Smooth muscle cell (in vitro differentiated cells): Measurements from ENCODE around the gene RPL10. TPM values are rescaled to one million over a fixed set of nuclear protein-coding genes. Genes with fewer than 3 reads are reported as not detected.

Experiments
- DNase-seq: peaks from one replicate; lab custom pipeline; 2025; ENCODE audit not compliant: unreplicated experiment; lab: John Stamatoyannopoulos, UW
- H2AFZ ChIP-seq: fragments of 200-600 bp; sonication (generic); 2 replicates; pipeline ENCODE4 v1.6.0; 2016; ENCODE audit warnings: antibody characterized with exemption, low read depth, mild to moderate bottlenecking
- H3F3A ChIP-seq: fragments of 200-600 bp; sonication (generic); 2 replicates; pipeline ENCODE4 v1.6.0; 2017; ENCODE audit warnings: antibody characterized with exemption, low read depth
- H3K27ac ChIP-seq: fragments of 200-600 bp; sonication (generic); 2 replicates; pipeline ENCODE4 v1.5.1; 2016; ENCODE audit warnings: low read depth, mild to moderate bottlenecking
- H3K27me3 ChIP-seq: fragments of 200-600 bp; sonication (generic); 2 replicates; pipeline ENCODE4 v1.6.1; 2016; ENCODE audit warnings: low read depth, mild to moderate bottlenecking
- H3K36me3 ChIP-seq: fragments of 200-600 bp; sonication (generic); 2 replicates; pipeline ENCODE4 v1.5.1; 2016; ENCODE audit warnings: low read depth
- H3K4me1 ChIP-seq: fragments of 200-600 bp; sonication (generic); 2 replicates; pipeline ENCODE4 v1.5.1; 2016; ENCODE audit warnings: low read depth
- H3K4me2 ChIP-seq: fragments of 200-600 bp; sonication (generic); 2 replicates; pipeline ENCODE4 v1.6.0; 2016; ENCODE audit warnings: mild to moderate bottlenecking
- H3K4me3 ChIP-seq: fragments of 200-600 bp; sonication (generic); 2 replicates; pipeline ENCODE4 v1.5.1; 2016; ENCODE audit warnings: mild to moderate bottlenecking
- H3K79me2 ChIP-seq: fragments of 200-600 bp; sonication (generic); 2 replicates; pipeline ENCODE4 v1.6.0; 2016; ENCODE audit warnings: low read depth, mild to moderate bottlenecking
- H3K9ac ChIP-seq: fragments of 200-600 bp; sonication (generic); 2 replicates; pipeline ENCODE4 v1.6.0; 2016; ENCODE audit warnings: low read depth
- H3K9me3 ChIP-seq: fragments of 200-600 bp; sonication (generic); replicated peaks from 2 replicates; pipeline ENCODE4 v1.5.1; 2016; ENCODE audit warnings: low read depth
- H4K20me1 ChIP-seq: fragments of 200-600 bp; sonication (generic); 2 replicates; pipeline ENCODE4 v1.6.0; 2016; ENCODE audit warnings: low read depth
- CTCF ChIP-seq: fragments of 200-600 bp; sonication (generic); IDR thresholded peaks from 2 replicates; pipeline ENCODE4 v1.5.1; 2017; ENCODE audit warnings: borderline replicate concordance, mild to moderate bottlenecking, antibody characterized with exemption; ENCODE audit not compliant: insufficient read depth, poor library complexity, severe bottlenecking
- WGBS: methylation state at CpG from one replicate; pipeline ENCODE4 v1.1.7; 2016; ENCODE audit warnings: low lambda C conversion rate; 5-methylcytosine and 5-hydroxymethylcytosine counted together
- polyA plus RNA-seq: library from polyadenylated mRNA; unstranded; fragments of >200 nt; fragmentation: Nextera tagmentation; extraction: Ambion mirVana; gene quantifications from 2 replicates; pipeline ENCODE4 v1.2.1, GENCODE V29; 2016
- total RNA-seq: library from RNA; depleted of rRNA; stranded (reverse); fragments of >200 nt; gene quantifications from 2 replicates; pipeline ENCODE4 v1.2.3, GENCODE V29; 2014

Gene RPL10
- total and polyA plus RNA-seq, 2 experiments from 2014 or later: 1,314 to 3,107 TPM

DNA sequence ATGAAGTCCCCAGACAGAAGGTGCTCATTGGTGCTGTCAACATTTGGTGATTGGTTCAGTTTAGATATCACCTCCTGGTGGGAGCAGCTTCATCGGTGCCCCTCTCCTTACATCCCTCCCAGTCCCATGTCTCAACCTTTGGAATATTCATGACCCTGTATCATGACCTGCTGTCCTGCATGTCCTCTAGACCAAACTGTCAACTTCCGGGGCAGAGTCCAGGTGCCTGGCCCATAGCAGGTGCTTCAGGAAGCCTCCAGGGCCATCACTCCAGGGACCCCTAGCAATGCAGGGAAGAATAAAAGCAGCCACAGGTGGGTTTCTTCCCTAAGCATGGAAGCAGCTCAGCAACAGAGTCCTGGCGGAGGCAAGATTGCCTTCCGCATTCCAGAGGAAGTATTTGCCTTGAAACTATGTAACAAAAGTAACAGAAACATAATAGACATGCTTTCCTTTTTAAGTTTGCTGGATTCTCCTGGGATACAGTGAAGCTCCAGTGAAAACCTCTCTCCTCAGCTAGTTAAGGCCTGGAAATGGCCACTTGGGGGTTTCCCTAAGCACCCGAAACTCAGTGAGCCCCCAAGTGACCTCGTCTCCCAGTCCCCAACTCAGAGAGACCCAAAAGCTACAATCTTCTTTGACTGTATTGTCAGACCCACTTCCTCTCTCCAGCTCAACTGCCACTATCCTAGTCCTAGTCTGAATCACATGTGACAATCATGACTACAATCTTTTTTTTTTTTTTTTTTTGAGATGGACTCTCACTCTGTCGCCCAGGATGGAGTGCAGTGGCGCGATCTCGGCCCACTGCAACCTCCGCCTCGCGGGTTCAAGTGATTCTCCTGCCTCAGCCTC is 29.0 kb downstream of the RPL10 start:
- WGBS: 92% methylated on average over 13 of the region's 13 CpGs
- Histone ChIP-seq H4K20me1 (no peaks in the 10 kb centered on the region), H2AFZ (no peak overlapping the region), H3F3A (no peaks in the 10 kb centered on the region), H3K4me3 (no peak overlapping the region), H3K27me3 (no peaks in the 10 kb centered on the region), H3K36me3 (no peaks in the 10 kb centered on the region), H3K4me2 (no peak overlapping the region), H3K27ac (no peak overlapping the region), H3K9ac (no peak overlapping the region), H3K4me1 (no peaks in the 10 kb centered on the region), H3K9me3 (no peaks in the 10 kb centered on the region), H3K79me2 (peaks cover 15% of the 10 kb centered on the region)
- no peak for TF ChIP-seq CTCF
- DNase-seq: no peak

DNA sequence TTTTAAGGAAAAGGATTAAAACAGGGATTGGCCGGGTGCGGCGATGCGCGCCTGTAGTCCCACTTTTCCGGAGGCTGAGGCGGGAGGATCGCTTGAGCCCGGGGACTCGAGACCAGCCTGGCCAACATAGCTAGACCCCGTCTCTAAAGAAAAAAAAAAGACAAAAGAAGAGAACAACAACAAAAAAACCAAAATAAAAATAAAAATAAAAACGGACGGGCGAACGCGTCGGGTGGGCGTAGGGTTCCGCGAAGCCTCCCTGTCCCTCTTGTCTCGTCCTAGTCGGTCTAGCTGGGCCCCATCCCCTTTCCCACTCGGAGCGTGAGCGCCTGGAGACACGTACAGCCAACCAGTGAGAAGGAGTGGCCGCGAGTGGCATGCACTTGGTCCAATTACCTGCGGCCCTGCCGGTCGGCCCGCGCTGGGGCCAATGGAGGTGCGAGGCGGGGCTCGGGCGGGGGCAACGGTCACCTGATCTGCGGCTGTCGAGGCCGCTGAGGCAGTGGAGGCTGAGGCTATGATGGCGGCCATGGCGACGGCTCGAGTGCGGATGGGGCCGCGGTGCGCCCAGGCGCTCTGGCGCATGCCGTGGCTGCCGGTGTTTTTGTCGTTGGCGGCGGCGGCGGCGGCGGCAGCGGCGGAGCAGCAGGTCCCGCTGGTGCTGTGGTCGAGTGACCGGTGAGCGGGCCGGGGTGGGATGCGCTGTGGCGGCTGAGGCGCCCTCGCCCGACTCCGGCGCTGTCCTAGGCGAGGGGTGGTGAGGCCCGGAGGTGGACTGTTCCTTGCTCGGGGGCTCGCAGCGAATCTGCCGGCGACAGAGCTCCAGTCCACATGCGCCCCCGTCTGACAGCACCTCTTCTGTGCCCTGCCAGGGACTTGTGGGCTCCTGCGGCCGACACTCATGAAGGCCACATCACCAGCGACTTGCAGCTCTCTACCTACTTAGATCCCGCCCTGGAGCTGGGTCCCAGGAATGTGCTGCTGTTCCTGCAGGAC is 30.3 kb downstream of the RPL10 start, which contains the start of gene ATP6AP1:
Gene ATP6AP1 (plus strand): TSS at position 502 of the 996 bp plus-strand sequence. CDS start 16 bp downstream, at position 518.
- H3K36me3 ChIP-seq: no peaks in the 10 kb centered on the region
- TF ChIP-seq CTCF: no peak
- H3K27me3 ChIP-seq: no peaks in the 10 kb centered on the region
- peak within 1 kb of the TSS; percentile 77 for H2AFZ ChIP-seq
- no peak within 1 kb of the TSS for H3K27ac ChIP-seq
- DNase-seq: peak; percentile 55
- no peaks in the 10 kb centered on the region for H3K9me3 ChIP-seq
- peak within 1 kb of the TSS; percentile 86 for H3K4me2 ChIP-seq
- WGBS: 39% methylated on average over 73 of the region's 87 CpGs
- H3K4me3 ChIP-seq: peak within 1 kb of the TSS; percentile 66
- no peaks in the 10 kb centered on the region for H3K4me1 ChIP-seq
- peak within 1 kb of the TSS; percentile 60 for H3K9ac ChIP-seq
- H3K79me2 ChIP-seq: peaks cover 15% of the 10 kb centered on the region
- H4K20me1 ChIP-seq: no peaks in the 10 kb centered on the region
- no peaks in the 10 kb centered on the region for H3F3A ChIP-seq

- TF ChIP-seq CTCF: no peak
- WGBS: 81% methylated on average over 2 of the region's 2 CpGs
- Histone ChIP-seq H3F3A (no peaks in the 10 kb centered on the region), H3K27ac (no peak overlapping the region), H3K9ac (no peak overlapping the region), H3K36me3 (no peaks in the 10 kb centered on the region), H3K4me1 (no peaks in the 10 kb centered on the region), H3K4me3 (peak overlapping the region; percentile 66), H3K79me2 (peaks cover 15% of the 10 kb centered on the region), H3K9me3 (no peaks in the 10 kb centered on the region), H3K4me2 (peak overlapping the region; percentile 86), H4K20me1 (no peaks in the 10 kb centered on the region), H3K27me3 (no peaks in the 10 kb centered on the region), H2AFZ (no peak overlapping the region)
- no peak for DNase-seq
Observed at GRCh38 chrX:154429711-154430110, 31.5 kb downstream of the RPL10 start.
